Right lobe of liver (tissue), 4 donors: Measurements from ENCODE around the gene SGSM2.

Experiments
- POLR2A ChIP-seq: fragments of 450-650 bp; IDR thresholded peaks from one replicate; pipeline ENCODE4 v1.6.1; 2017; ENCODE audit warnings: antibody characterized with exemption, mild to moderate bottlenecking
- TF ChIP-seq, protein P1 (sequence below), 4 donors: fragments of 200-600 bp in 3 of 4; fragments of 450-650 bp in 1 of 4; IDR thresholded peaks; one replicate each; pipeline versions ENCODE4 v1.5.1 to v1.8.0; 2016 to 2022; ENCODE audit warnings: antibody characterized with exemption in 4 of 4, mild to moderate bottlenecking in 2 of 4
- donor health status: DM: no; HTN: no; CAD: no.
- donor health status: DM: no; HTN: no; CAD: no.
- donor health status: DM: no; HTN: yes; CAD: no.

DNA sequence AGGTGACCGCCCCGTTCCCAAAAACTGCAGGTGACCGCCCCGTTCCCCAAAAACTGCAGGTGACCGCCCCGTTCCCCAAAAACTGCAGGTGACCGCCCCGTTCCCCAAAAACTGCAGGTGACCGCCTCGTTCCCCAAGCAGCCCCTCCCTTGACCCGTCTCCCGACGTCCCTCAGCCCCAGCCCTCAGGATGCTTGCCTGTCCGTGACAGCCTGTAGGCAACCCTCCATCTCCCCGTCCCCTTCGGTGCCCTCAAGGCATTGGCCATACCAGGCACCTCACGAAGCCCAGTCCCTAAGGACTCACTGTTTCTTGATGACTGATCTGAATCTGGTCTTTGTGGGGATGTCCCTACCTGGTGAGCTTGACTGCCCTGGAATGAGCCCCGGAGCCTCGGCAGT lies 25.1 kb downstream of the SGSM2 start:
- TF ChIP-seq, protein P1, sequence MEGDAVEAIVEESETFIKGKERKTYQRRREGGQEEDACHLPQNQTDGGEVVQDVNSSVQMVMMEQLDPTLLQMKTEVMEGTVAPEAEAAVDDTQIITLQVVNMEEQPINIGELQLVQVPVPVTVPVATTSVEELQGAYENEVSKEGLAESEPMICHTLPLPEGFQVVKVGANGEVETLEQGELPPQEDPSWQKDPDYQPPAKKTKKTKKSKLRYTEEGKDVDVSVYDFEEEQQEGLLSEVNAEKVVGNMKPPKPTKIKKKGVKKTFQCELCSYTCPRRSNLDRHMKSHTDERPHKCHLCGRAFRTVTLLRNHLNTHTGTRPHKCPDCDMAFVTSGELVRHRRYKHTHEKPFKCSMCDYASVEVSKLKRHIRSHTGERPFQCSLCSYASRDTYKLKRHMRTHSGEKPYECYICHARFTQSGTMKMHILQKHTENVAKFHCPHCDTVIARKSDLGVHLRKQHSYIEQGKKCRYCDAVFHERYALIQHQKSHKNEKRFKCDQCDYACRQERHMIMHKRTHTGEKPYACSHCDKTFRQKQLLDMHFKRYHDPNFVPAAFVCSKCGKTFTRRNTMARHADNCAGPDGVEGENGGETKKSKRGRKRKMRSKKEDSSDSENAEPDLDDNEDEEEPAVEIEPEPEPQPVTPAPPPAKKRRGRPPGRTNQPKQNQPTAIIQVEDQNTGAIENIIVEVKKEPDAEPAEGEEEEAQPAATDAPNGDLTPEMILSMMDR (IDR thresholded peaks at IDR 0.05): no peak
- TF ChIP-seq POLR2A: no peak
